Measurements from ENCODE around the gene ERF. TPM values are rescaled to one million over a fixed set of nuclear protein-coding genes. Genes with fewer than 3 reads are reported as not detected.

ERF gene
- total RNA-seq, 1 donor from 2014 or later = 109 TPM

DNA sequence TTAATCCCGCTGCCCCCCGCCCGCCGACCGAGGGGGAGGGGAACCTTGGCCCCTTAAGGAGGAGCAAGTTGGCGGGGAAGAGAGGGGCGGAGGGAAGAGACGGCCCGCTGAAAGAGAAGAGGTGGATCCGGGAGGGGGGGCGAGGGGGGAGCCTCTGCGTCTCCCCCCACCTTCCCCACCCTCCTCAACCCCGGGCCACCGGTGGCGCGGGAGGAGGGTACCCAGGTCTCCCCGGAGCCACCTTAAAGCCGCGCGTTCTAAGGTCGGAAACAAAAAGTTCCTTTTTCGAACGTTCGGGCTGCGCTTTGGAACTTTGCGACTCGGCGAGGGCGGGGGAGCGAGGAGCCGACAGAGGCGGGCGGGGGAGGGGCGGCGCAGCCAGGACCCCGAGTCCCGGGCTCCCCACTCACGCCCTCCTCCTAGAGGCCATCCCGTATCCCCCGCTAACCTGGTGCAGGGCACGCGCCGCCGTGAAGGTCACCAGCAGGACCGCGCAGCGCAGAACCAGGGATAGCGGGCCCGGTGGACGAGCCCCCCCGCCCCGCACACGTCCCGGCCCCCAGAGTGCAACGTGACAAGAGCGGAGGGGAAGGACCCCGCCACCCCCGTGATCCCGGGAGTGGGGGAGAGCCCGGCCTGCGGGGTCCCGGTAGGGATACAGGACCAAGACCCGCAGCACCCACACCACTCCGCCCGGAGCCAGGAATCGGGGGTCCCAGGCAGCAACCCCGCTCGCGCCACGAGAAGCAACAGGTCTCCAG, 659 bp downstream of the ERF start:
- Mint-ChIP-seq H3K4me1 (ENCODE audit: unreplicated experiment) (peaks cover 29% of the 10 kb centered on the region), H3K27ac (ENCODE audit: unreplicated experiment) (no peak overlapping the region), H3K9me3 (ENCODE audit: unreplicated experiment) (no peaks in the 10 kb centered on the region), H3K36me3 (ENCODE audit: low read depth, unreplicated experiment) (peaks cover 4% of the 10 kb centered on the region), H3K4me3 (ENCODE audit: unreplicated experiment) (peak overlapping the region; percentile 85), H3K27me3 (ENCODE audit: unreplicated experiment) (peaks cover 19% of the 10 kb centered on the region)
- peak; percentile 76 for DNase-seq (ENCODE audit: low spot score)
- TF ChIP-seq, protein P1, sequence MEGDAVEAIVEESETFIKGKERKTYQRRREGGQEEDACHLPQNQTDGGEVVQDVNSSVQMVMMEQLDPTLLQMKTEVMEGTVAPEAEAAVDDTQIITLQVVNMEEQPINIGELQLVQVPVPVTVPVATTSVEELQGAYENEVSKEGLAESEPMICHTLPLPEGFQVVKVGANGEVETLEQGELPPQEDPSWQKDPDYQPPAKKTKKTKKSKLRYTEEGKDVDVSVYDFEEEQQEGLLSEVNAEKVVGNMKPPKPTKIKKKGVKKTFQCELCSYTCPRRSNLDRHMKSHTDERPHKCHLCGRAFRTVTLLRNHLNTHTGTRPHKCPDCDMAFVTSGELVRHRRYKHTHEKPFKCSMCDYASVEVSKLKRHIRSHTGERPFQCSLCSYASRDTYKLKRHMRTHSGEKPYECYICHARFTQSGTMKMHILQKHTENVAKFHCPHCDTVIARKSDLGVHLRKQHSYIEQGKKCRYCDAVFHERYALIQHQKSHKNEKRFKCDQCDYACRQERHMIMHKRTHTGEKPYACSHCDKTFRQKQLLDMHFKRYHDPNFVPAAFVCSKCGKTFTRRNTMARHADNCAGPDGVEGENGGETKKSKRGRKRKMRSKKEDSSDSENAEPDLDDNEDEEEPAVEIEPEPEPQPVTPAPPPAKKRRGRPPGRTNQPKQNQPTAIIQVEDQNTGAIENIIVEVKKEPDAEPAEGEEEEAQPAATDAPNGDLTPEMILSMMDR (IDR thresholded peaks at IDR 0.05; ENCODE audit: unreplicated experiment) = no peak

DNA sequence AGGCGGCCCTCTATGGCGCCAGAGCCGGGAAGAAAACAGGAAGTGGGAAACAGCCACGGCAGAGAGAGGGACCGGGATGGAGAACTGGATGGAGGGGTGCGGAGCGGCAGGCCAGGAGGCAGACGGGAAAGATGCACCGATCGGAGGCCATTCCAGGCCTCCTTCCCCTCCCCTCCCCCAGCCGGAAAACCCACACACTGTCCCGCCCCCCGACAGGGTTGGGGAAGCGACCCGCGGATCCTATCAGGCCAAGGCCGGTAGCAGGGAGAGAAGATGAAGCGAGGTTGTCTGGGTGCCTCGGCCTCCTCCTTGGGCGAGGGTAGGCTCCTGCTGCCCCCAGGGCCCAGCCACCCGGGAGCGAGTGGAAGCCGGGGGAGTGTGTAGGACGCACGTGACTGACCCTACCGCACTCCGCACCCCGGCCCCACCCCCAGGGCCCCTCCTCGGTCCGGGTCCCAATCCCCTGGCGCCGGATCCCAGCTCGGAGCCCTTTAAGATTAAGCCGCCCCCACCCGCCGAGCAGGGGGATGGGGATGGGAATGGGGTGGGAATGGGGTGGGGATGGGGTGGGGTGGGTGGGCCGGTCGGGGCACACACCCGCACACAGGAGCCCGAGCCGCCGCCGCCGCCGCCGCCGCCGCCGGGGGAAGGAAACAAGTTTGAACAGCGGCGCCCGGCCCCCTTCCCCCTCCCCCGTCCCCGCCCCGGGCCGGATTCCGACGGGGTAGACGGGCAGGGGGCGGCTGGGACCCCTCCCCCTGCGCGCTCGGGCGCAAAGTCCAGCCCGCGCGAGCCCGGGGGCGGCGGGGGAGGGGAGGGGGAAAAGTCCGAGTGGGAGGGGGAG, 1.5 kb downstream of the ERF start:
- DNase-seq (ENCODE audit: low spot score) = peak; percentile 79
- peak overlapping the region; percentile 97 for H3K27ac Mint-ChIP-seq (ENCODE audit: unreplicated experiment)
- TF ChIP-seq, protein P1 (IDR thresholded peaks at IDR 0.05; ENCODE audit: unreplicated experiment) = no peak
- H3K4me3 Mint-ChIP-seq (ENCODE audit: unreplicated experiment) = peak overlapping the region; percentile 98
- H3K36me3 Mint-ChIP-seq (ENCODE audit: low read depth, unreplicated experiment) = peaks cover 4% of the 10 kb centered on the region
- peaks cover 29% of the 10 kb centered on the region for H3K4me1 Mint-ChIP-seq (ENCODE audit: unreplicated experiment)
- H3K9me3 Mint-ChIP-seq (ENCODE audit: unreplicated experiment) = no peaks in the 10 kb centered on the region
- H3K27me3 Mint-ChIP-seq (ENCODE audit: unreplicated experiment) = peaks cover 19% of the 10 kb centered on the region

DNA sequence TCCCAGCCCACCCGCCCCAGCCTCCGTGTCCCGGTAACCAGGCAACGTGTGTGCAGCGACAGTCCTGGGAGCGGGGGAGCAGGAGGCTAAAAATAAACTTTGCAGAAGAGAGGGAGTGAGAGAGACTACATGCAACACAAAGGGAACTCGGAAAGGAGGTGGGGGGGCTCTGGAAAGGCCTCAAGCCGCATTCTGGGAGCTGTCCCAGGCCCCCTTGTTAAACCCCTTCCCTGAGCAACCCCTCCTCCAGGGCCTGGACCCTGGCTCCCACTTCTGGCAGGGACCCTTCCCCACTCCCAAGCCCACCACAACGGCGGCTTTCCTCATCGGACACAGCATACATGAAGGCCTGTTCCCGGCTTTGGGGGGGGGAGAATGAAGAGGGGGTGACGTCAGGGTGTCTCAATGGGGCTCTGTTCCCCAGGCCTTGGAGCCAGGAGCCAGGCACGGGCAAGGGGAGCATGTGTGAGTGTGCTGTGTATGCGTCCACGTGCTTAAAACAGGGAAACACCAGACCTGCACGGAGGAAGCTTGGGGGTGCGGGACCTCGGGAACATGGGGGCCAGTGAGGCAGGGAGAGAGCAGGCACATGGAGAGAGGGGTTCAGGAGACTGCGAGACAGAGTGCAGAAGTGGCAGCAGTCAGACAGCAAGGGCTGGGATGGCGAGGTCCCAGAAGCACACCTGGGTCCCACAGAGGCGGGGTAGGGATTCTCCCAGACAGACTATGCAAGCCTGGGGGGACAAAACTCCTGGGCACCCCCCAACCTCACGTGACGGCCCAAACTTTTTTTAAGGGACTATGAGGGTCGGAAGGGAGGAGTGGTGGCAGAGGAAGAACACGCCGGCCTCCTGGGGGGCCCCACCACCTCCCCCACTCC, 2.3 kb downstream of the ERF start:
- peaks cover 19% of the 10 kb centered on the region for H3K27me3 Mint-ChIP-seq (ENCODE audit: unreplicated experiment)
- H3K27ac Mint-ChIP-seq (ENCODE audit: unreplicated experiment) = peak overlapping the region; percentile 97
- peaks cover 29% of the 10 kb centered on the region for H3K4me1 Mint-ChIP-seq (ENCODE audit: unreplicated experiment)
- TF ChIP-seq, protein P1 (IDR thresholded peaks at IDR 0.05; ENCODE audit: unreplicated experiment) = no peak
- no peak for DNase-seq (ENCODE audit: low spot score)
- peak overlapping the region; percentile 98 for H3K4me3 Mint-ChIP-seq (ENCODE audit: unreplicated experiment)
- no peaks in the 10 kb centered on the region for H3K9me3 Mint-ChIP-seq (ENCODE audit: unreplicated experiment)
- H3K36me3 Mint-ChIP-seq (ENCODE audit: low read depth, unreplicated experiment) = peaks cover 4% of the 10 kb centered on the region

DNA sequence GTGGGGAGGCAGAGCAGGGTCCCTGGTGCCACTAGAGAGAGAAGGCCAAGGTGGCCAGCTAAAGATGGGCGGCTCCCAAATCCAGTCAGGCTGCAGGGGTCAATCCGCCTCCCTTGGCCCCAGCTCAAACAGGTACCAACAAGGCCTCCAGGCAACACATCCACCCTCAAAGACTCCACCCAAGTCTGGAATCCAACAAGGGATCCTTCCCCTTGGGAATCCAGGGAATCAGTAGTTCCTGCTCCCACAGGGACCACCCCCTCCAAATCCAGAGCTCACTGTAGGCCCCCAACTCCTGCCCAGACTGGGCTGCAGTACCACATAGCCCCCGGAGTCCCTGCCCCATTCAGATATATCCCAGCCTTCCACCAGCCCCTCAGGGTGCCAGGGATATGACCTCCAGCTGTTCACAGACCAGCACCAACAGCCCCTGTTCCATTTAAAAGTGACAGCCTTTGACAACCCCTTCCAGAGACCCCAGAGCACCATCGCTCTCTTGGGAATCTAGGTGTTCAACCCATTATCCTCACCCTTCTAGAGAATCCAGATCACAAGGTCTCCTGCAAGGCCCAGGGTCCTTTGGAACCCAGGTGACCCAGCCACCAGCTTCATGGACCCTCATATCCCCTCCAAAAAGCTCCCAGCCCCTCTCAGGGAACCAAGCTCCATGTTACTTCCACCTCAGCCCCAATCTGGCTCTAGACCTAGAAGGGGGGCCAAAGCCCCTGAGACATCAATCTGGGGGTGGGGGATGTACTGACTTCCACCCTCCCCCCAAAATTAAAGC, 3.2 kb downstream of the ERF start:
- Mint-ChIP-seq H3K27ac (ENCODE audit: unreplicated experiment) (peak overlapping the region; percentile 88), H3K9me3 (ENCODE audit: unreplicated experiment) (no peaks in the 10 kb centered on the region), H3K4me3 (ENCODE audit: unreplicated experiment) (peak overlapping the region; percentile 98), H3K27me3 (ENCODE audit: unreplicated experiment) (peaks cover 19% of the 10 kb centered on the region), H3K4me1 (ENCODE audit: unreplicated experiment) (peaks cover 31% of the 10 kb centered on the region), H3K36me3 (ENCODE audit: low read depth, unreplicated experiment) (peaks cover 4% of the 10 kb centered on the region)
- DNase-seq (ENCODE audit: low spot score) = no peak
- TF ChIP-seq, protein P1 (IDR thresholded peaks at IDR 0.05; ENCODE audit: unreplicated experiment) = no peak

Data from endothelial cell (in vitro differentiated cells).